Aorta (tissue), 5 donors: ENCODE measurements around the gene TRIM10. TPM values are rescaled to one million over a fixed set of nuclear protein-coding genes. Genes with fewer than 3 reads are reported as not detected.
"Not testable (repeated sequence)": the region's sequence is repeated elsewhere in the genome, so short reads cannot be mapped to it uniquely, and the experiment has no call there.

Experiments
- ATAC-seq: fragments of 200-7000 bp; cut with Tn5 transposase; one replicate; pipeline ENCODE4 v1.9.1; 2022; ENCODE audit warnings: moderate library complexity; ENCODE audit not compliant: low FRiP score
- DNase-seq, 2 donors: peaks; one replicate each; pipeline ENCODE4 v3.0.0-alpha.2; 2020
- H3K27ac ChIP-seq, 2 donors: one replicate each; pipeline ENCODE4 v1.5.1; 2013; ENCODE audit warnings: low read length in 2 of 2, mild to moderate bottlenecking in 2 of 2, moderate library complexity in 2 of 2, control low read depth in 1 of 2, inconsistent platforms in 1 of 2, low read depth in 1 of 2
- H3K27me3 ChIP-seq, 2 donors: one replicate each; pipeline ENCODE4 v1.6.1; 2013; ENCODE audit warnings: control low read depth in 1 of 2, low read length in 1 of 2, mild to moderate bottlenecking in 1 of 2, moderate library complexity in 1 of 2; ENCODE audit not compliant: insufficient read depth in 2 of 2, control insufficient read depth in 1 of 2
- H3K36me3 ChIP-seq, 2 donors: one replicate each; pipeline ENCODE4 v1.6.1; 2013; ENCODE audit warnings: control low read depth in 1 of 2, low read length in 1 of 2, mild to moderate bottlenecking in 1 of 2; ENCODE audit not compliant: insufficient read depth in 2 of 2, control insufficient read depth in 1 of 2
- H3K4me1 ChIP-seq, 2 donors: one replicate each; pipeline ENCODE4 v1.6.1; 2013; ENCODE audit warnings: low read length in 2 of 2, control low read depth in 1 of 2, mild to moderate bottlenecking in 1 of 2, moderate library complexity in 1 of 2; ENCODE audit not compliant: insufficient read depth in 2 of 2, control insufficient read depth in 1 of 2
- H3K4me3 ChIP-seq, 2 donors: one replicate each; pipeline ENCODE4 v1.5.1; 2013; ENCODE audit warnings: low read length in 2 of 2, control low read depth in 1 of 2, mild to moderate bottlenecking in 1 of 2
- H3K9me3 ChIP-seq: one replicate; pipeline ENCODE4 v1.6.1; 2013; ENCODE audit warnings: mild to moderate bottlenecking, low read length; ENCODE audit not compliant: control insufficient read depth
- WGBS, 2 donors: extraction: QIAGEN DNeasy Blood & Tissue Kit; methylation state at CpG; one replicate each; pipeline ENCODE4 v1.1.7; 2013; 5-methylcytosine and 5-hydroxymethylcytosine counted together
- intact Hi-C, 2 donors: fragments of 100-400 bp; cut with DNase I; formaldehyde crosslinking; loops; one replicate each; pipeline versions ENCODE4 v1.14.2 to v1.15.0; 2022
- polyA plus RNA-seq, 2 donors: library from polyadenylated mRNA; stranded (reverse); fragments of 200-250 nt; gene quantifications; one replicate each; pipeline ENCODE4 v1.2.3, GENCODE V29; 2013
- total RNA-seq, 2 donors: library from RNA; stranded (reverse); fragmentation: NEBNext Ultra II Directional; extraction: Animal tissue kit (Norgen Biotek cat#: 25700); gene quantifications; one replicate each; pipeline ENCODE4 v1.2.1, GENCODE V29; 2021
- donor health status: healthy with polysubstance abuse.
- donor health status: Bipolar disorder and iron deficiency.
- donor health status: DM: no; HTN: no; CAD: no.
- donor health status: DM: no; HTN: no; CAD: no.
- donor health status: DM: yes; HTN: yes; CAD: no.

The TRIM10 gene
- total and polyA plus RNA-seq, 4 donors, result 0.12 to 0.13 TPM; not detected in 2

GRCh38 chr6:30165238-30165637, 4.2 kb upstream of the TRIM10 start:
- H3K27me3 ChIP-seq, H3K4me1 ChIP-seq, H3K36me3 ChIP-seq, H3K4me3 ChIP-seq, H3K27ac ChIP-seq, H3K9me3 ChIP-seq, DNase-seq, ATAC-seq, intact Hi-C loops: not testable (repeated sequence)
- WGBS, 2 donors, result 94% methylated on average over 1 of the region's 1 CpG

GRCh38 chr6:30164714-30165113, 3.7 kb upstream of the TRIM10 start:
- no peak for DNase-seq
- Histone ChIP-seq H3K4me1 (no peaks in the 10 kb centered on the region), H3K4me3 (no peak overlapping the region), H3K27me3 (peaks cover 0 to 1% of the 10 kb centered on the region in 2 donors), H3K36me3 (no peaks in the 10 kb centered on the region), H3K27ac (no peak overlapping the region), H3K9me3 (no peaks in the 10 kb centered on the region)
- intact Hi-C loops, result no loop called here
- WGBS, 2 donors, result 76 to 80% methylated on average over 4 of the region's 4 CpGs
- no peak for ATAC-seq

- DNase-seq (no peak), ATAC-seq (no peak)
- 86 to 87% methylated on average over 16 of the region's 16 CpGs for WGBS, 2 donors
- Histone ChIP-seq H3K27ac (no peak overlapping the region), H3K9me3 (no peaks in the 10 kb centered on the region), H3K36me3 (no peaks in the 10 kb centered on the region), H3K4me3 (no peak overlapping the region), H3K27me3 (no peaks in the 10 kb centered on the region), H3K4me1 (no peaks in the 10 kb centered on the region)
- intact Hi-C loops, result no loop called here
These were observed 3.1 kb upstream of the TRIM10 start for GRCh38 chr6:30163918-30164654.

GRCh38 chr6:30163090-30163917, 2.3 kb upstream of the TRIM10 start, which contains the start of gene TRIM15:
TRIM15 (plus strand) TSS chr6:30163546; CDS start chr6:30163685, 139 bp downstream.
- ATAC-seq, result no peak
- intact Hi-C loops, result no loop called here

GRCh38 chr6:30162265-30163089, 1.5 kb upstream of the TRIM10 start:
- WGBS, 2 donors, result 80 to 84% methylated on average over 12 of the region's 12 CpGs
- intact Hi-C loops, result no loop called here
- DNase-seq (no peak), ATAC-seq (no peak)
- no peak overlapping the region for H3K27ac ChIP-seq
- H3K27me3 ChIP-seq, result no peaks in the 10 kb centered on the region
- no peaks in the 10 kb centered on the region for H3K4me1 ChIP-seq
- H3K4me3 ChIP-seq, result no peak overlapping the region
- H3K36me3 ChIP-seq, result no peaks in the 10 kb centered on the region
- no peaks in the 10 kb centered on the region for H3K9me3 ChIP-seq

More at GRCh38 chr6:30163090-30163917, 2.3 kb upstream of the TRIM10 start, which contains the start of gene TRIM15:
- H3K36me3 ChIP-seq, result no peaks in the 10 kb centered on the region
- 76 to 79% methylated on average over 31 of the region's 31 CpGs for WGBS, 2 donors
- no peak within 1 kb of the TSS for H3K27ac ChIP-seq
- no peak for DNase-seq
- H3K4me1 ChIP-seq, result no peaks in the 10 kb centered on the region
- H3K27me3 ChIP-seq, result no peaks in the 10 kb centered on the region
- H3K9me3 ChIP-seq, result no peaks in the 10 kb centered on the region
- H3K4me3 ChIP-seq, result no peak within 1 kb of the TSS

GRCh38 chr6:30160008-30160784, 815 bp downstream of the TRIM10 start:
- H3K27me3 ChIP-seq, result no peaks in the 10 kb centered on the region
- H3K36me3 ChIP-seq, result no peaks in the 10 kb centered on the region
- no peaks in the 10 kb centered on the region for H3K4me1 ChIP-seq
- 85 to 89% methylated on average over 17 of the region's 17 CpGs for WGBS, 2 donors
- no peak overlapping the region for H3K27ac ChIP-seq
- H3K4me3 ChIP-seq, result no peak overlapping the region
- no peaks in the 10 kb centered on the region for H3K9me3 ChIP-seq
- intact Hi-C loops, result no loop called here
- no peak for ATAC-seq
- no peak for DNase-seq

- no peaks in the 10 kb centered on the region for H3K4me1 ChIP-seq
- H3K4me3 ChIP-seq, result no peak overlapping the region
- H3K36me3 ChIP-seq, result no peaks in the 10 kb centered on the region
- no peaks in the 10 kb centered on the region for H3K27me3 ChIP-seq
- 68 to 69% methylated on average over 3 of the region's 3 CpGs for WGBS, 2 donors
- intact Hi-C loops, result no loop called here
- H3K27ac ChIP-seq, result no peak overlapping the region
- ATAC-seq, result no peak
- DNase-seq, result no peak
- no peaks in the 10 kb centered on the region for H3K9me3 ChIP-seq
These were observed 2.5 kb downstream of the TRIM10 start for GRCh38 chr6:30158475-30159040.

- Histone ChIP-seq H3K9me3 (no peaks in the 10 kb centered on the region), H3K27ac (no peak overlapping the region), H3K36me3 (no peaks in the 10 kb centered on the region), H3K27me3 (no peaks in the 10 kb centered on the region), H3K4me1 (no peaks in the 10 kb centered on the region), H3K4me3 (no peak overlapping the region)
- 86 to 88% methylated on average over 2 of the region's 2 CpGs for WGBS, 2 donors
- DNase-seq, result no peak
- intact Hi-C loops, result no loop called here
- no peak for ATAC-seq
These were observed 3.0 kb downstream of the TRIM10 start for GRCh38 chr6:30157999-30158398.
